Stimulated activated CD4-positive, alpha-beta T cell treated with anti-CD3 and anti-CD28 coated beads, Interleukin-4, amount 100 ng/mL, for 1 hour (primary cell): Measurements from ENCODE around the gene CCDC83.
"Not testable (repeated sequence)": the region's sequence is repeated elsewhere in the genome, so short reads cannot be mapped to it uniquely, and the experiment has no call there.

ENCODE experiments used
- DNase-seq: peaks from one replicate; pipeline ENCODE4 v3.0.0-alpha.2; 2020

The CCDC83 gene

GRCh38 chr11:85945788-85946187 is 90.6 kb downstream of the CCDC83 start:
- DNase-seq = no peak

- DNase-seq = no peak
Observed at GRCh38 chr11:85946221-85946620, 91.0 kb downstream of the CCDC83 start.

GRCh38 chr11:85947431-85948272 is 92.5 kb downstream of the CCDC83 start:
- no peak for DNase-seq

GRCh38 chr11:85948884-85949283 is 93.7 kb downstream of the CCDC83 start:
- DNase-seq = no peak

- no peak for DNase-seq
Observed at GRCh38 chr11:85949798-85950197, 94.6 kb downstream of the CCDC83 start.

- no peak for DNase-seq
Observed at GRCh38 chr11:85950317-85951048, 95.3 kb downstream of the CCDC83 start.

- no peak for DNase-seq
Observed at GRCh38 chr11:85951049-85951405, 95.8 kb downstream of the CCDC83 start.

GRCh38 chr11:85951428-85952107 is 96.4 kb downstream of the CCDC83 start:
- DNase-seq = no peak

GRCh38 chr11:85952108-85952485 is 96.9 kb downstream of the CCDC83 start:
- not testable (repeated sequence) for DNase-seq

- no peak for DNase-seq
Observed at GRCh38 chr11:85953491-85954143, 98.4 kb downstream of the CCDC83 start.

- no peak for DNase-seq
Observed at GRCh38 chr11:85955531-85955930, 100.3 kb downstream of the CCDC83 start.

- DNase-seq = no peak
Observed at GRCh38 chr11:85960678-85961077, 105.5 kb downstream of the CCDC83 start.

- no peak for DNase-seq
Observed at GRCh38 chr11:85961130-85961529, 105.9 kb downstream of the CCDC83 start.

GRCh38 chr11:85961930-85962363 is 106.8 kb downstream of the CCDC83 start:
- DNase-seq = no peak

- no peak for DNase-seq
Observed at GRCh38 chr11:85965202-85965601, 110.0 kb downstream of the CCDC83 start.

- no peak for DNase-seq
Observed at GRCh38 chr11:85967457-85967856, 112.3 kb downstream of the CCDC83 start.
